ENCODE data around the gene ZYG11B.
"Not testable (repeated sequence)": the region's sequence is repeated elsewhere in the genome, so short reads cannot be mapped to it uniquely, and the experiment has no call there.

ZYG11B gene

GRCh38 chr1:52686261-52686751 is 39.9 kb upstream of the ZYG11B start:
- H3K79me1 ChIP-seq (ENCODE audit: low read length); H2BK5ac ChIP-seq (ENCODE audit: low read depth, low read length, poor library complexity); H3K27ac ChIP-seq (ENCODE audit: low read depth, low read length); H2AK5ac ChIP-seq (ENCODE audit: low read length); H3K18ac ChIP-seq (ENCODE audit: low read length); H3K27me3 ChIP-seq (ENCODE audit: insufficient read depth, low read length); H3K79me2 ChIP-seq (ENCODE audit: control insufficient read depth, insufficient read depth, low read length, poor library complexity); H3K4me1 ChIP-seq (ENCODE audit: control insufficient read depth in 1 of 2, insufficient read depth in 2 of 2, low read length in 2 of 2); H4K12ac ChIP-seq (ENCODE audit: low read depth, low read length); H3K4me3 ChIP-seq (ENCODE audit: low read depth, low read length); H4K91ac ChIP-seq (ENCODE audit: low read depth, low read length); H2BK120ac ChIP-seq (ENCODE audit: insufficient read depth, low read length, poor library complexity); H3K9me3 ChIP-seq (ENCODE audit: insufficient read depth, low read depth, low read length); H4K8ac ChIP-seq (ENCODE audit: low read depth, low read length); H3K23ac ChIP-seq (ENCODE audit: low read length); H3K4me2 ChIP-seq (ENCODE audit: low read length); H3K9ac ChIP-seq (ENCODE audit: low read length); H3K14ac ChIP-seq (ENCODE audit: low read length); H3K4ac ChIP-seq (ENCODE audit: low read depth, low read length); H2AFZ ChIP-seq (ENCODE audit: insufficient read depth, low read length, poor library complexity): not testable (repeated sequence)
- Histone ChIP-seq H2BK12ac (ENCODE audit: low read length) (peak overlapping the region; percentile 23), H3K36me3 (ENCODE audit: control insufficient read depth in 1 of 2, insufficient read depth in 2 of 2, low read length in 2 of 2) (peaks cover 12 to 17% of the 10 kb centered on the region in 2 experiments)
- WGBS (ENCODE audit: extremely low coverage, insufficient coverage, insufficient read length), result no CpG with 5 or more reads among the region's 17 CpGs
- DNase-seq, result peak; percentile 41 to 82

DNA sequence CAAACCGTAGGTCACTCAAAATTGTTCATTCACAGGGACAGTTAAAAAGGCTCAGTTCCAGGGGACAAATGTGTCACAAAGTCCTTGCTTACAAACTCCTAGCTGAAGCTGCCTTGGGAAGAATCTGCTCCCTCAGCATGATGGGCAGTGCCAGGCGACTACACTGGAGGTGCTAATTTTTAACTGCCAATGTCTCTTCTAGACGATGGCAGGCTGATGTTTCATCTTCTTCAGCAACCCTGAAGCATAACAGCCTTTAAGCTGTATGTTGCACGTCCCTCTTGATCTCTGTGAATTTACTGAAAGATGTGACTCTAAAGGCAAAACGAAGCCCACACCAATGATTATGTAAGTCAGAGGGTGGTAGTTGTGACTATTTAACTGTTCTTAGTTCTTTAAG is 39.4 kb upstream of the ZYG11B start:
- no peak for DNase-seq
- no peak overlapping the region for H4K8ac ChIP-seq (ENCODE audit: low read depth, low read length)
- H2AK5ac ChIP-seq (ENCODE audit: low read length), result no peak overlapping the region
- H3K4me2 ChIP-seq (ENCODE audit: low read length), result no peak overlapping the region
- peaks cover 12 to 18% of the 10 kb centered on the region in 2 experiments for H3K36me3 ChIP-seq (ENCODE audit: control insufficient read depth in 1 of 2, insufficient read depth in 2 of 2, low read length in 2 of 2)
- WGBS (ENCODE audit: extremely low coverage, insufficient coverage, insufficient read length), result no CpG with 5 or more reads among the region's 5 CpGs
- H3K4me1 ChIP-seq (ENCODE audit: control insufficient read depth in 1 of 2, insufficient read depth in 2 of 2, low read length in 2 of 2), result no peaks in the 10 kb centered on the region
- no peak overlapping the region for H3K27ac ChIP-seq (ENCODE audit: low read depth, low read length)
- no peak overlapping the region for H3K14ac ChIP-seq (ENCODE audit: low read length)
- no peak overlapping the region for H2AFZ ChIP-seq (ENCODE audit: insufficient read depth, low read length, poor library complexity)
- no peak overlapping the region for H3K4ac ChIP-seq (ENCODE audit: low read depth, low read length)
- H3K9me3 ChIP-seq (ENCODE audit: insufficient read depth, low read depth, low read length), result no peaks in the 10 kb centered on the region
- H2BK5ac ChIP-seq (ENCODE audit: low read depth, low read length, poor library complexity), result no peak overlapping the region
- no peak overlapping the region for H3K9ac ChIP-seq (ENCODE audit: low read length)
- no peaks in the 10 kb centered on the region for H3K27me3 ChIP-seq (ENCODE audit: insufficient read depth, low read length)
- H3K23ac ChIP-seq (ENCODE audit: low read length), result no peak overlapping the region
- H4K91ac ChIP-seq (ENCODE audit: low read depth, low read length), result no peak overlapping the region
- no peak overlapping the region for H3K4me3 ChIP-seq (ENCODE audit: low read depth, low read length)
- H3K79me1 ChIP-seq (ENCODE audit: low read length), result no peaks in the 10 kb centered on the region
- H4K12ac ChIP-seq (ENCODE audit: low read depth, low read length), result no peak overlapping the region
- no peaks in the 10 kb centered on the region for H3K79me2 ChIP-seq (ENCODE audit: control insufficient read depth, insufficient read depth, low read length, poor library complexity)
- H2BK120ac ChIP-seq (ENCODE audit: insufficient read depth, low read length, poor library complexity), result no peak overlapping the region
- no peak overlapping the region for H3K18ac ChIP-seq (ENCODE audit: low read length)
- H2BK12ac ChIP-seq (ENCODE audit: low read length), result no peak overlapping the region

DNA sequence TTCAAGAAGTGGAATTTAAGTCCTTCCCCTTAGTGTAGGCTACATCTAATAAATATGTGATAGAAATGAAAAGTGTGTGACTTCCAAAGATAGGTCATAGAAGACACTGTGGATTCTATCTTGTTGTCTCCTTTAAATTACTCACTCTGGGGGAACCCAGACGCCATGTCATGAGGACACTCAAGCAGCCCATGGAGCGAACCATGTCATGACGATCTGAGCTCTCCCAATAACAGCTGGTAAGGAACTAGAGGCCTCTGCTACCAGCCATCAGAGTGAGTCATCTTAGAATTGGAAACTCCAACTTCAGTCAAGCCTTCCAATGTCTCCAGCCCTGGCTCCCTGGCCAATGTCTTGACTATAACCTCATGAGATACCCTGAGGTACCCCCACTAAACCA is 34.4 kb upstream of the ZYG11B start:
- no peak overlapping the region for H4K91ac ChIP-seq (ENCODE audit: low read depth, low read length)
- peaks cover 20 to 27% of the 10 kb centered on the region in 2 experiments for H3K36me3 ChIP-seq (ENCODE audit: control insufficient read depth in 1 of 2, insufficient read depth in 2 of 2, low read length in 2 of 2)
- no peak overlapping the region for H3K18ac ChIP-seq (ENCODE audit: low read length)
- no peaks in the 10 kb centered on the region for H3K4me1 ChIP-seq (ENCODE audit: control insufficient read depth in 1 of 2, insufficient read depth in 2 of 2, low read length in 2 of 2)
- H3K9me3 ChIP-seq (ENCODE audit: insufficient read depth, low read depth, low read length), result no peaks in the 10 kb centered on the region
- H3K27ac ChIP-seq (ENCODE audit: low read depth, low read length), result no peak overlapping the region
- no CpG with 5 or more reads among the region's 3 CpGs for WGBS (ENCODE audit: extremely low coverage, insufficient coverage, insufficient read length)
- H2BK5ac ChIP-seq (ENCODE audit: low read depth, low read length, poor library complexity), result no peak overlapping the region
- no peak overlapping the region for H2AFZ ChIP-seq (ENCODE audit: insufficient read depth, low read length, poor library complexity)
- no peak overlapping the region for H3K4me3 ChIP-seq (ENCODE audit: low read depth, low read length)
- DNase-seq, result no peak
- H3K27me3 ChIP-seq (ENCODE audit: insufficient read depth, low read length), result no peaks in the 10 kb centered on the region
- H3K9ac ChIP-seq (ENCODE audit: low read length), result no peak overlapping the region
- H4K8ac ChIP-seq (ENCODE audit: low read depth, low read length), result no peak overlapping the region
- no peak overlapping the region for H3K4ac ChIP-seq (ENCODE audit: low read depth, low read length)
- no peaks in the 10 kb centered on the region for H3K79me1 ChIP-seq (ENCODE audit: low read length)
- no peaks in the 10 kb centered on the region for H3K79me2 ChIP-seq (ENCODE audit: control insufficient read depth, insufficient read depth, low read length, poor library complexity)
- H2BK12ac ChIP-seq (ENCODE audit: low read length), result no peak overlapping the region
- no peak overlapping the region for H4K12ac ChIP-seq (ENCODE audit: low read depth, low read length)
- H3K14ac ChIP-seq (ENCODE audit: low read length), result no peak overlapping the region
- no peak overlapping the region for H3K23ac ChIP-seq (ENCODE audit: low read length)
- no peak overlapping the region for H2BK120ac ChIP-seq (ENCODE audit: insufficient read depth, low read length, poor library complexity)
- no peak overlapping the region for H3K4me2 ChIP-seq (ENCODE audit: low read length)
- H2AK5ac ChIP-seq (ENCODE audit: low read length), result no peak overlapping the region

DNA sequence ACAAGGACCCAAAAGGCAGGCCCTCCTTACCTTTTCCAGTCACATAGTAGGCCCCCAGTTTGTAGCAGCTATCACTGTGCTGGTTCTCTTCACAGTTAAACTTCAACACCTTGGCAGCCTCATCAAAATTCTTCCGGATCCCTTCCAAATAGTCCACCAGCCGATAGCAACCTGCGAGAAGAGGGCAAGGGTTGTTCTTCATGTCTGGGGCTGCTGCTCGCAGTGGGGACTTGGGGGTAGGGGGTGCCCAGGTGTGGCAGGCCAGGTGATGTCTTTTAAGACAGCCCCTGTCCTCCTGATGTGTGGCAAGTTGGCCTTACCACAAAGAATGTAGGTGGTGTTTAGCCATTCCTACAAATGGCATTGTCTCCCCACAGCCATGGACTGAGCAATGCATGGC is 33.6 kb upstream of the ZYG11B start:
- Histone ChIP-seq H2BK5ac (ENCODE audit: low read depth, low read length, poor library complexity) (no peak overlapping the region), H4K12ac (ENCODE audit: low read depth, low read length) (no peak overlapping the region), H3K23ac (ENCODE audit: low read length) (no peak overlapping the region), H4K8ac (ENCODE audit: low read depth, low read length) (no peak overlapping the region), H3K4me1 (ENCODE audit: control insufficient read depth in 1 of 2, insufficient read depth in 2 of 2, low read length in 2 of 2) (no peaks in the 10 kb centered on the region), H2BK120ac (ENCODE audit: insufficient read depth, low read length, poor library complexity) (no peak overlapping the region), H3K27me3 (ENCODE audit: insufficient read depth, low read length) (no peaks in the 10 kb centered on the region), H2BK12ac (ENCODE audit: low read length) (no peak overlapping the region), H4K91ac (ENCODE audit: low read depth, low read length) (no peak overlapping the region), H3K4me2 (ENCODE audit: low read length) (no peak overlapping the region), H3K79me2 (ENCODE audit: control insufficient read depth, insufficient read depth, low read length, poor library complexity) (peaks cover 2% of the 10 kb centered on the region), H3K9me3 (ENCODE audit: insufficient read depth, low read depth, low read length) (no peaks in the 10 kb centered on the region), H2AFZ (ENCODE audit: insufficient read depth, low read length, poor library complexity) (no peak overlapping the region), H3K4ac (ENCODE audit: low read depth, low read length) (no peak overlapping the region), H3K14ac (ENCODE audit: low read length) (no peak overlapping the region), H3K79me1 (ENCODE audit: low read length) (peaks cover under 1% of the 10 kb centered on the region), H3K27ac (ENCODE audit: low read depth, low read length) (no peak overlapping the region), H3K9ac (ENCODE audit: low read length) (no peak overlapping the region), H3K18ac (ENCODE audit: low read length) (no peak overlapping the region), H3K36me3 (ENCODE audit: control insufficient read depth in 1 of 2, insufficient read depth in 2 of 2, low read length in 2 of 2) (peaks cover 19 to 23% of the 10 kb centered on the region in 2 experiments), H2AK5ac (ENCODE audit: low read length) (no peak overlapping the region), H3K4me3 (ENCODE audit: low read depth, low read length) (no peak overlapping the region)
- no CpG with 5 or more reads among the region's 4 CpGs for WGBS (ENCODE audit: extremely low coverage, insufficient coverage, insufficient read length)
- DNase-seq, result no peak
